Ovary (tissue), 9 donors: ENCODE measurements around the gene NAXD. TPM values are rescaled to one million over a fixed set of nuclear protein-coding genes. Genes with fewer than 3 reads are reported as not detected.
"Not testable (repeated sequence)": the region's sequence is repeated elsewhere in the genome, so short reads cannot be mapped to it uniquely, and the experiment has no call there.

Experiments
- DNase-seq, 5 donors: peaks; one replicate each; pipeline ENCODE4 v3.0.0-alpha.2; 2019 to 2020
- H3K27ac ChIP-seq, 2 donors: fragments of 200-600 bp; one replicate each; pipeline versions ENCODE4 v1.5.1 to v1.8.0; 2019 to 2022
- H3K27me3 ChIP-seq: fragments of 200-600 bp; one replicate; pipeline ENCODE4 v1.8.0; 2022
- H3K36me3 ChIP-seq: fragments of 200-600 bp; sonication (generic); one replicate; pipeline ENCODE4 v1.5.1; 2019
- H3K4me1 ChIP-seq: one replicate; pipeline ENCODE4 v1.8.1; 2013; ENCODE audit warnings: mild to moderate bottlenecking, moderate library complexity; ENCODE audit not compliant: insufficient read depth
- H3K4me3 ChIP-seq: fragments of 200-600 bp; sonication (generic); one replicate; pipeline ENCODE4 v1.5.1; 2017
- H3K9me3 ChIP-seq, 2 donors: fragments of 200-600 bp in 1 of 2; sonication (generic) in 1 of 2; one replicate each; pipeline versions ENCODE4 v1.5.1 to v1.8.1; 2013 to 2019; ENCODE audit warnings: mild to moderate bottlenecking in 1 of 2, moderate library complexity in 1 of 2
- EP300 ChIP-seq: sonication (generic); formaldehyde crosslinking; IDR thresholded peaks from one replicate; pipeline ENCODE4 v1.6.1; 2017; ENCODE audit warnings: antibody characterized with exemption
- POLR2A ChIP-seq: fragments of 450-650 bp; IDR thresholded peaks from one replicate; pipeline ENCODE4 v1.6.1; 2017; ENCODE audit warnings: antibody characterized with exemption, mild to moderate bottlenecking, moderate library complexity
- WGBS, 3 donors: extraction: QIAGEN DNeasy Blood & Tissue Kit in 1 of 3; methylation state at CpG; one replicate each; pipeline versions ENCODE4 v1.1.5 to v1.1.7; 2013 to 2017; 5-methylcytosine and 5-hydroxymethylcytosine counted together
- intact Hi-C, 4 donors: fragments of 100-400 bp; cut with DNase I; formaldehyde crosslinking; loops; one replicate each; pipeline versions ENCODE4 v1.11.0 to v1.15.1; 2022 to 2023
- polyA plus RNA-seq, 2 donors: library from polyadenylated mRNA; stranded (reverse); fragments of 200-250 nt in 1 of 2; fragments of 350-450 nt in 1 of 2; fragmentation: Illumina TruSeq in 1 of 2; extraction: RNeasy Lipid Tissue Mini Kit (QIAGEN cat#74804) in 1 of 2; gene quantifications; one replicate each; pipeline ENCODE4 v1.2.3, GENCODE V29; 2013 to 2014
- total RNA-seq, 7 donors: library from RNA; depleted of rRNA in 2 of 7; stranded (reverse); fragments of >200 nt in 2 of 7; fragmentation: NEBNext Ultra II Directional in 3 of 7; extraction: Animal tissue kit (Norgen Biotek cat#: 25700) in 3 of 7; gene quantifications; one replicate each; pipeline versions ENCODE4 v1.1.0 to v1.2.4, GENCODE V29; 2016 to 2023
- TF ChIP-seq, protein P1 (sequence below), 3 donors: fragments of 450-650 bp in 2 of 3; fragments of 200-600 bp in 1 of 3; IDR thresholded peaks; one replicate each; pipeline versions ENCODE4 v1.5.1 to v1.8.0; 2016 to 2022; ENCODE audit warnings: antibody characterized with exemption in 3 of 3, mild to moderate bottlenecking in 1 of 3
- donor health status: DM: no; HTN: no; CAD: no; lungs with moderate emphysema.
- donor health status: DM: no; HTN: no; CAD: no.
- donor health status: Bipolar disorder and iron deficiency.
- donor health status: DM: yes; HTN: yes; CAD: no.
- donor health status: DM: no; HTN: no; CAD: no.
- donor health status: DM: yes; HTN: yes; CAD: no.

The NAXD gene
- total and polyA plus RNA-seq, 9 donors: 28.4 to 67.1 (median 48.5) TPM

DNA sequence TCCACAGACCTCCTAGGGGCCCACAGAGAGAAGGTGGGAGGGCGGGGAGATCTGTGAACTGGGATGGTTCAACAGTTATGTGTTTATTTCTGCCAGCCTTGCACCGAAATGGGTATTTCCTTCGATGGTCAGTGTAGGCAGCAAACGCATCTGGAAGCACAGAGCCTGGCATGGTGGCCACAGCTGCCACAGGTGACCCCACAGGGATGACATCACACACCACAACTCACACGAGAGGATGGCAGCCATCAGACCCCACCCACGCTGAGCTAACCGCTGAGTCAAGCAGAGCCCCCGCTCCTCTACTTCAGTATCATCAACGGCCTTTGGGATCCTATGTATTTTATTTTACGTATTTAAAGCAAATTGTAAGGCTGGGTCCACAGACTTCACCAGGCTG lies 37.4 kb downstream of the NAXD start:
- intact Hi-C loops: no loop called here
- 89 to 91% (median 89%) methylated on average over 10 of the region's 10 CpGs for WGBS, 3 donors

DNA sequence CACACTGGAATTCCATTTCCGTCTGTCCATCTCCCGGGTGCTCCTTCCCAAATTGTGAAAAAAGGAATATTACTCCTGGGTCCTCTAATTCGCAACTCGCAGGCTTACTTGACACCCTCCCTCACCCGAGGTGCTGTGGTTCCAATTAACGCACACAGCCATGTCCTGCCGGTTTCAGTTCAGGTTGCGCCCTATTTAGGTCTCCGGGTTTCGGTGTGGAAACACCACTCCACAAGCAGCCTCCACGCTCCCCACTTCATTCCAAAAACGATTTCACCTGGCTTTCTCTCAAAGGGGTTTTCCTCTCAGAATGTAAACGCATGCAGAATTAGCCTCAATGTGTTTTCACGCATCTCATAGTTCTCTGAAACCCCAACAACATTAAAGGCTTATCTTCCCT lies 37.9 kb downstream of the NAXD start:
- H3K36me3 ChIP-seq: no peaks in the 10 kb centered on the region
- intact Hi-C loops: no loop called here
- 85 to 92% (median 88%) methylated on average over 14 of the region's 14 CpGs for WGBS, 3 donors

More for the DNA sequence above, 37.4 kb downstream of the NAXD start:
- DNase-seq: no peak
- H3K4me1 ChIP-seq: peaks cover 4% of the 10 kb centered on the region
- no peaks in the 10 kb centered on the region for H3K9me3 ChIP-seq
- no peaks in the 10 kb centered on the region for H3K27me3 ChIP-seq
- TF ChIP-seq, protein P1, sequence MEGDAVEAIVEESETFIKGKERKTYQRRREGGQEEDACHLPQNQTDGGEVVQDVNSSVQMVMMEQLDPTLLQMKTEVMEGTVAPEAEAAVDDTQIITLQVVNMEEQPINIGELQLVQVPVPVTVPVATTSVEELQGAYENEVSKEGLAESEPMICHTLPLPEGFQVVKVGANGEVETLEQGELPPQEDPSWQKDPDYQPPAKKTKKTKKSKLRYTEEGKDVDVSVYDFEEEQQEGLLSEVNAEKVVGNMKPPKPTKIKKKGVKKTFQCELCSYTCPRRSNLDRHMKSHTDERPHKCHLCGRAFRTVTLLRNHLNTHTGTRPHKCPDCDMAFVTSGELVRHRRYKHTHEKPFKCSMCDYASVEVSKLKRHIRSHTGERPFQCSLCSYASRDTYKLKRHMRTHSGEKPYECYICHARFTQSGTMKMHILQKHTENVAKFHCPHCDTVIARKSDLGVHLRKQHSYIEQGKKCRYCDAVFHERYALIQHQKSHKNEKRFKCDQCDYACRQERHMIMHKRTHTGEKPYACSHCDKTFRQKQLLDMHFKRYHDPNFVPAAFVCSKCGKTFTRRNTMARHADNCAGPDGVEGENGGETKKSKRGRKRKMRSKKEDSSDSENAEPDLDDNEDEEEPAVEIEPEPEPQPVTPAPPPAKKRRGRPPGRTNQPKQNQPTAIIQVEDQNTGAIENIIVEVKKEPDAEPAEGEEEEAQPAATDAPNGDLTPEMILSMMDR (IDR thresholded peaks at IDR 0.05): no peak
- TF ChIP-seq EP300: no peak
- TF ChIP-seq POLR2A: no peak
- no peaks in the 10 kb centered on the region for H3K36me3 ChIP-seq
- H3K27ac ChIP-seq: no peak overlapping the region
- no peak overlapping the region for H3K4me3 ChIP-seq

DNA sequence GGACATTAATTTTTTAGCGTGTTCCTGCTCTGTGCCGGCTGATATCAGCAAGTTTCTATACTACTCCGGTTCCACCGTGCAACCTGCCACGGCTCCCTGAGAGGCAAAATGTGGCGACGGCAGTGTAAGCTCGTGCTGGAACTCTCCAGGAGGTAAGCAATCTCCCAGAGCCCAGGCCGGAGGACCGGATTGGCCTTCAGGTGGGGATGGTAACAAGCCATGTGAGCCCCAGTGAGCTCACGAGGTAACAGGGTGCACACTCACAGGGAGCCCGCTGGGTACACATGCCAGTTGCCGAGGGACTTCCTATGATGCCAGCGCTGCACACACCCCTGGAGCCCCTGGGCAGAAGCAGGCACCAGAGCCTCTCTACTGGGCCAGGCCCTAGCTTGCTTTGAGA lies 38.5 kb downstream of the NAXD start:
- 94 to 98% (median 95%) methylated on average over 14 of the region's 14 CpGs for WGBS, 3 donors
- intact Hi-C loops: no loop called here

More for the DNA sequence above, 37.9 kb downstream of the NAXD start:
- Histone ChIP-seq H3K4me3 (no peak overlapping the region), H3K27me3 (no peaks in the 10 kb centered on the region), H3K27ac (no peak overlapping the region), H3K4me1 (peaks cover 3% of the 10 kb centered on the region), H3K9me3 (no peaks in the 10 kb centered on the region)
- no peak for DNase-seq
- TF ChIP-seq, protein P1 (IDR thresholded peaks at IDR 0.05): no peak
- TF ChIP-seq POLR2A: no peak
- no peak for TF ChIP-seq EP300

DNA sequence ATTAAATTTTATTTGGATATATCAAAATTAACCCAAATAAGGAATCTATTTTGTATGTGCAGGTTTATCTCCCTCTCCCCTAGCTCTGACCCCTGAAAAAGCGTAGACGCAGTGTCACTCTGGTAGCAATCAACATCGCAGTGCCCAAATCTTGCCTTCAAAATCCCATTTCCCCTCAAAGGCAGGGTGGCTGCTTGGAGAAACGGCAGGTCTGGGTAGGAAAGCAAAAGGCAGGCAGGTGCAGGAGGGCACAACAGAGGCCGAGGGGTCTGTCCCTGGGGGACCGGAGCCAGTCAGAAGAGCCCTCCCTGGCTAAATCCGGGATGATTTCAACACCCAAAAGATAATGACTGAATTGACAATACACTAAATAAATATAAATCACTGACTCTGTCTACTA lies 41.9 kb downstream of the NAXD start:
- WGBS, 3 donors: 93 to 95% (median 94%) methylated on average over 7 of the region's 7 CpGs
- no peak for TF ChIP-seq POLR2A
- TF ChIP-seq, protein P1 (IDR thresholded peaks at IDR 0.05): no peak
- TF ChIP-seq EP300: no peak
- no peaks in the 10 kb centered on the region for H3K36me3 ChIP-seq
- no peaks in the 10 kb centered on the region for H3K4me1 ChIP-seq
- intact Hi-C loops: no loop called here
- H3K27ac ChIP-seq: no peak overlapping the region
- H3K27me3 ChIP-seq: no peaks in the 10 kb centered on the region
- no peaks in the 10 kb centered on the region for H3K9me3 ChIP-seq
- no peak for DNase-seq
- H3K4me3 ChIP-seq: no peak overlapping the region

More for the DNA sequence above, 38.5 kb downstream of the NAXD start:
- Histone ChIP-seq H3K27me3 (no peaks in the 10 kb centered on the region), H3K36me3 (no peaks in the 10 kb centered on the region), H3K27ac (no peak overlapping the region), H3K4me3 (no peak overlapping the region), H3K9me3 (no peaks in the 10 kb centered on the region), H3K4me1 (no peaks in the 10 kb centered on the region)
- no peak for TF ChIP-seq POLR2A
- TF ChIP-seq EP300: no peak
- TF ChIP-seq, protein P1 (IDR thresholded peaks at IDR 0.05): no peak
- DNase-seq: no peak

DNA sequence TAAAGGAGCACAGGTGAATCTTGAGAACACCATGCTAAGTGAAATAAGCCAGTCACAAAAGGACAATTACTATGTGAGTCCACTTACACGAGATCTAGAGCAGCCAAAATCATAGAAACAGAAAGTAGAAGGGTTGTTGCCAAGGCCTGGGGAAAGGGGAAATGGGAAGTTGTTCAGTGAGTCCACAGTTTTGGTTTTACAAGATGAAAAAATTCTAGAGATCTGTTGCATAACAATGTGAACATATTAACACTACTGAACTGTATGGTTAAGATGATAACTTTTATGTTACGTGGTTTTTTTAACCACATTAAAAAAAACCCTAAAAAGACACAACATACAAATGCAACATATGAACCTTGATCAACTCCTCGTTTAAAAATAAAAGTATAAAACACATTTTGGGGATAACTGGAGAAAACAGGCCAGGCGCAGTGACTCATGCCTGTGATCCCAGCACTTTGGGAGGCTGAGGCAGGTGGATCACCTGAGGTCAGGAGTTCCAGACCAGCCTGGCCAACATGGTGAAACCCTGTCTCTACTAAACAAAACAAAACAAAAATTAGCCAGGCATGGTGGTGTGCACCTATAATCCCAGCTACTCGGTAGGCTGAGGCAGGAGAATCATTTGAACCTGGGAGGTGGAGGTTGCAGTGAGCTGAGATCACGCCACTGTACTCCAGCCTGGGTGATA lies 43.0 kb downstream of the NAXD start:
- H3K27ac ChIP-seq, H3K9me3 ChIP-seq, H3K27me3 ChIP-seq, DNase-seq, intact Hi-C loops, H3K36me3 ChIP-seq, H3K4me3 ChIP-seq, H3K4me1 ChIP-seq: not testable (repeated sequence)
- WGBS, 3 donors: 83 to 92% (median 85%) methylated on average over 6 of the region's 6 CpGs
